HepG2 (cell line): Measurements from ENCODE around the gene TMEM9B. TPM values are rescaled to one million over a fixed set of nuclear protein-coding genes. Genes with fewer than 3 reads are reported as not detected.

ENCODE experiments used
- FLYWCH1 ChIP-seq: sonication (generic); formaldehyde crosslinking; IDR thresholded peaks from 2 replicates; pipeline ENCODE4 v1.8.1; 2023; ENCODE audit warnings: mild to moderate bottlenecking, missing genetic modification reagents
- FOXA1 ChIP-seq, 2 experiments: fragments of 450-650 bp in 1 of 2; sonication (generic) in 1 of 2; formaldehyde crosslinking in 1 of 2; IDR thresholded peaks; 2 replicates each; pipeline versions ENCODE4 v1.4.0 to v1.6.1; 2016 to 2020; ENCODE audit warnings: missing genetic modification reagents in 1 of 2
- JUND ChIP-seq: sonication (generic); formaldehyde crosslinking; IDR thresholded peaks from 2 replicates; pipeline ENCODE4 v1.8.0; 2022; ENCODE audit warnings: mild to moderate bottlenecking, missing genetic modification reagents
- RAD21 ChIP-seq: fragments of 450-650 bp; formaldehyde crosslinking; IDR thresholded peaks from 2 replicates; pipeline ENCODE4 v1.5.0; 2020; ENCODE audit warnings: mild to moderate bottlenecking
- RARA ChIP-seq: IDR thresholded peaks from 2 replicates; pipeline ENCODE4 v1.6.1; 2016; ENCODE audit warnings: missing genetic modification reagents, missing compliant biosample characterization
- REXO4 ChIP-seq: sonication (generic); formaldehyde crosslinking; IDR thresholded peaks from 2 replicates; pipeline ENCODE4 v1.8.0; 2022; ENCODE audit warnings: missing genetic modification reagents, mild to moderate bottlenecking, borderline replicate concordance
- SAP130 ChIP-seq: IDR thresholded peaks from 2 replicates; pipeline ENCODE4 v1.6.1; 2016; ENCODE audit warnings: low read depth
- SMARCC2 ChIP-seq: fragments of 450-650 bp; IDR thresholded peaks from 2 replicates; pipeline ENCODE4 v1.6.1; 2017; ENCODE audit warnings: antibody characterized with exemption, mild to moderate bottlenecking
- SOX5 ChIP-seq: IDR thresholded peaks from 2 replicates; pipeline ENCODE4 v1.6.1; 2016; ENCODE audit warnings: borderline replicate concordance
- SUZ12 ChIP-seq: fragments of 150-350 bp; IDR thresholded peaks from 2 replicates; pipeline ENCODE4 v1.6.1; 2014; ENCODE audit warnings: low read depth, low read length
- ZFP36L1 ChIP-seq: sonication (generic); formaldehyde crosslinking; IDR thresholded peaks from 2 replicates; pipeline ENCODE4 v1.8.0; 2022; ENCODE audit warnings: mild to moderate bottlenecking, missing genetic modification reagents, moderate library complexity
- ZNF354B ChIP-seq: sonication (generic); formaldehyde crosslinking; IDR thresholded peaks from 2 replicates; pipeline ENCODE4 v1.8.0; 2022; ENCODE audit warnings: mild to moderate bottlenecking, missing genetic modification reagents
- ZNF543 ChIP-seq: sonication (generic); formaldehyde crosslinking; IDR thresholded peaks from 2 replicates; pipeline ENCODE4 v1.4.0; 2020; ENCODE audit warnings: mild to moderate bottlenecking, missing genetic modification reagents
- ZNF619 ChIP-seq: sonication (generic); formaldehyde crosslinking; IDR thresholded peaks from 2 replicates; pipeline ENCODE4 v1.4.0; 2020; ENCODE audit warnings: mild to moderate bottlenecking, missing genetic modification reagents
- ZNF747 ChIP-seq: sonication (generic); formaldehyde crosslinking; IDR thresholded peaks from 2 replicates; pipeline ENCODE4 v1.8.1; 2023; ENCODE audit warnings: missing genetic modification reagents, mild to moderate bottlenecking, borderline replicate concordance
- ZNF780A ChIP-seq: sonication (generic); formaldehyde crosslinking; IDR thresholded peaks from 2 replicates; pipeline ENCODE4 v1.8.0; 2022; ENCODE audit warnings: mild to moderate bottlenecking, missing genetic modification reagents, moderate library complexity
- ZSCAN25 ChIP-seq: sonication (generic); formaldehyde crosslinking; IDR thresholded peaks from 2 replicates; pipeline ENCODE4 v1.8.0; 2022; ENCODE audit warnings: mild to moderate bottlenecking, missing genetic modification reagents
- polyA plus RNA-seq, 8 experiments: library from polyadenylated mRNA; depleted of rRNA in 3 of 8; stranded (reverse) in 7 of 8; unstranded in 1 of 8; fragments of >200 nt; fragmentation: Illumina TruSeq in 4 of 8; extraction: Trizol in 4 of 8; gene quantifications; 2 replicates each; pipeline versions ENCODE4 v1.2.1 to v1.2.3, GENCODE V29; 2011 to 2016; ENCODE audit warnings: low read depth in 4 of 8, missing spikeins in 1 of 8, mixed read lengths in 1 of 8; ENCODE audit not compliant: insufficient read depth in 1 of 8
- total RNA-seq, 5 experiments: library from RNA; depleted of rRNA; stranded (reverse); fragments of >200 nt; fragmentation: Illumina TruSeq; extraction: Trizol; gene quantifications; 2 replicates each; pipeline ENCODE4 v1.2.3, GENCODE V29; 2016; ENCODE audit warnings: low read depth in 1 of 5
- TF ChIP-seq, protein P1 (sequence below): sonication (generic); formaldehyde crosslinking; IDR thresholded peaks from 2 replicates; pipeline ENCODE4 v1.4.0; 2020; ENCODE audit warnings: missing genetic modification reagents
- TF ChIP-seq, protein P2 (sequence below): sonication (generic); formaldehyde crosslinking; IDR thresholded peaks from 2 replicates; pipeline ENCODE4 v1.8.1; 2022; ENCODE audit warnings: low read depth, mild to moderate bottlenecking, missing genetic modification reagents
- TF ChIP-seq, protein P3 (sequence below): IDR thresholded peaks from 2 replicates; pipeline ENCODE4 v1.6.1; 2016; ENCODE audit warnings: missing compliant biosample characterization, missing genetic modification reagents, borderline replicate concordance
- TF ChIP-seq, protein P4 (sequence below): sonication (generic); formaldehyde crosslinking; IDR thresholded peaks from 2 replicates; pipeline ENCODE4 v1.4.0; 2020; ENCODE audit warnings: missing genetic modification reagents
- TF ChIP-seq, protein P5 (sequence below), 2 experiments: sonication (generic) in 1 of 2; formaldehyde crosslinking in 1 of 2; IDR thresholded peaks; 2 replicates each; pipeline versions ENCODE4 v1.5.1 to v1.6.1; 2011 to 2020; ENCODE audit warnings: borderline replicate concordance in 1 of 2, low read depth in 1 of 2, low read length in 1 of 2, mild to moderate bottlenecking in 1 of 2, missing genetic modification reagents in 1 of 2, moderate library complexity in 1 of 2
- TF ChIP-seq, protein P6 (sequence below): sonication (generic); formaldehyde crosslinking; IDR thresholded peaks from 2 replicates; pipeline ENCODE4 v1.4.0; 2020; ENCODE audit warnings: missing genetic modification reagents

The TMEM9B gene
- total and polyA plus RNA-seq, 2 of the 13 experiments (the other 11 are each of a cell fraction or from before 2014, with no cell fraction given), result 12.4 to 20.8 TPM

GRCh38 chr11:8985462-8985861, 21.2 kb upstream of the TMEM9B start (continued):
- TF ChIP-seq REXO4 (CRISPR knock-in tag) (no peak), SMARCC2 (no peak), RAD21 (CRISPR knock-in tag) (no peak), ZSCAN25 (CRISPR knock-in tag) (peak; percentile 52; the same call in 1 of the 2 replicates), RARA (CRISPR knock-in tag) (no peak), SOX5 (CRISPR knock-in tag) (0 out of 2 replicates have a peak, but pooled peaks have one; percentile 26), JUND (no peak), SAP130 (peak; percentile 43), ZNF354B (CRISPR knock-in tag) (no peak), ZNF747 (CRISPR knock-in tag) (no peak), ZFP36L1 (CRISPR knock-in tag) (no peak), FLYWCH1 (no peak), ZNF543 (CRISPR knock-in tag) (no peak), ZNF619 (CRISPR knock-in tag) (no peak), SUZ12 (no peak), FOXA1 (IDR thresholded peaks at IDR 0.05) (no peak), FOXA1 (CRISPR knock-in tag; IDR thresholded peaks at IDR 0.05) (peak; percentile 46; the same call in 1 of the 2 replicates), ZNF780A (CRISPR knock-in tag) (no peak)
- TF ChIP-seq, protein P1, sequence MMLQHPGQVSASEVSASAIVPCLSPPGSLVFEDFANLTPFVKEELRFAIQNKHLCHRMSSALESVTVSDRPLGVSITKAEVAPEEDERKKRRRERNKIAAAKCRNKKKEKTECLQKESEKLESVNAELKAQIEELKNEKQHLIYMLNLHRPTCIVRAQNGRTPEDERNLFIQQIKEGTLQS (CRISPR knock-in tag), result no peak
- TF ChIP-seq, protein P2, sequence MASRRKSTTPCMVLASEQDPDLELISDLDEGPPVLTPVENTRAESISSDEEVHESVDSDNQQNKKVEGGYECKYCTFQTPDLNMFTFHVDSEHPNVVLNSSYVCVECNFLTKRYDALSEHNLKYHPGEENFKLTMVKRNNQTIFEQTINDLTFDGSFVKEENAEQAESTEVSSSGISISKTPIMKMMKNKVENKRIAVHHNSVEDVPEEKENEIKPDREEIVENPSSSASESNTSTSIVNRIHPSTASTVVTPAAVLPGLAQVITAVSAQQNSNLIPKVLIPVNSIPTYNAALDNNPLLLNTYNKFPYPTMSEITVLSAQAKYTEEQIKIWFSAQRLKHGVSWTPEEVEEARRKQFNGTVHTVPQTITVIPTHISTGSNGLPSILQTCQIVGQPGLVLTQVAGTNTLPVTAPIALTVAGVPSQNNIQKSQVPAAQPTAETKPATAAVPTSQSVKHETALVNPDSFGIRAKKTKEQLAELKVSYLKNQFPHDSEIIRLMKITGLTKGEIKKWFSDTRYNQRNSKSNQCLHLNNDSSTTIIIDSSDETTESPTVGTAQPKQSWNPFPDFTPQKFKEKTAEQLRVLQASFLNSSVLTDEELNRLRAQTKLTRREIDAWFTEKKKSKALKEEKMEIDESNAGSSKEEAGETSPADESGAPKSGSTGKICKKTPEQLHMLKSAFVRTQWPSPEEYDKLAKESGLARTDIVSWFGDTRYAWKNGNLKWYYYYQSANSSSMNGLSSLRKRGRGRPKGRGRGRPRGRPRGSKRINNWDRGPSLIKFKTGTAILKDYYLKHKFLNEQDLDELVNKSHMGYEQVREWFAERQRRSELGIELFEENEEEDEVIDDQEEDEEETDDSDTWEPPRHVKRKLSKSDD (CRISPR knock-in tag), result no peak
- TF ChIP-seq, protein P3, sequence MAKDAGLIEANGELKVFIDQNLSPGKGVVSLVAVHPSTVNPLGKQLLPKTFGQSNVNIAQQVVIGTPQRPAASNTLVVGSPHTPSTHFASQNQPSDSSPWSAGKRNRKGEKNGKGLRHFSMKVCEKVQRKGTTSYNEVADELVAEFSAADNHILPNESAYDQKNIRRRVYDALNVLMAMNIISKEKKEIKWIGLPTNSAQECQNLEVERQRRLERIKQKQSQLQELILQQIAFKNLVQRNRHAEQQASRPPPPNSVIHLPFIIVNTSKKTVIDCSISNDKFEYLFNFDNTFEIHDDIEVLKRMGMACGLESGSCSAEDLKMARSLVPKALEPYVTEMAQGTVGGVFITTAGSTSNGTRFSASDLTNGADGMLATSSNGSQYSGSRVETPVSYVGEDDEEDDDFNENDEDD, result no peak
- TF ChIP-seq, protein P4, sequence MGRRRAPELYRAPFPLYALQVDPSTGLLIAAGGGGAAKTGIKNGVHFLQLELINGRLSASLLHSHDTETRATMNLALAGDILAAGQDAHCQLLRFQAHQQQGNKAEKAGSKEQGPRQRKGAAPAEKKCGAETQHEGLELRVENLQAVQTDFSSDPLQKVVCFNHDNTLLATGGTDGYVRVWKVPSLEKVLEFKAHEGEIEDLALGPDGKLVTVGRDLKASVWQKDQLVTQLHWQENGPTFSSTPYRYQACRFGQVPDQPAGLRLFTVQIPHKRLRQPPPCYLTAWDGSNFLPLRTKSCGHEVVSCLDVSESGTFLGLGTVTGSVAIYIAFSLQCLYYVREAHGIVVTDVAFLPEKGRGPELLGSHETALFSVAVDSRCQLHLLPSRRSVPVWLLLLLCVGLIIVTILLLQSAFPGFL (CRISPR knock-in tag), result no peak
- TF ChIP-seq, protein P5, sequence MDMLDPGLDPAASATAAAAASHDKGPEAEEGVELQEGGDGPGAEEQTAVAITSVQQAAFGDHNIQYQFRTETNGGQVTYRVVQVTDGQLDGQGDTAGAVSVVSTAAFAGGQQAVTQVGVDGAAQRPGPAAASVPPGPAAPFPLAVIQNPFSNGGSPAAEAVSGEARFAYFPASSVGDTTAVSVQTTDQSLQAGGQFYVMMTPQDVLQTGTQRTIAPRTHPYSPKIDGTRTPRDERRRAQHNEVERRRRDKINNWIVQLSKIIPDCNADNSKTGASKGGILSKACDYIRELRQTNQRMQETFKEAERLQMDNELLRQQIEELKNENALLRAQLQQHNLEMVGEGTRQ (IDR thresholded peaks at IDR 0.05; ENCODE audit: low read depth, low read length), result no peak
- TF ChIP-seq, protein P5 (CRISPR knock-in tag; IDR thresholded peaks at IDR 0.05; ENCODE audit: borderline replicate concordance), result no peak
- TF ChIP-seq, protein P6, sequence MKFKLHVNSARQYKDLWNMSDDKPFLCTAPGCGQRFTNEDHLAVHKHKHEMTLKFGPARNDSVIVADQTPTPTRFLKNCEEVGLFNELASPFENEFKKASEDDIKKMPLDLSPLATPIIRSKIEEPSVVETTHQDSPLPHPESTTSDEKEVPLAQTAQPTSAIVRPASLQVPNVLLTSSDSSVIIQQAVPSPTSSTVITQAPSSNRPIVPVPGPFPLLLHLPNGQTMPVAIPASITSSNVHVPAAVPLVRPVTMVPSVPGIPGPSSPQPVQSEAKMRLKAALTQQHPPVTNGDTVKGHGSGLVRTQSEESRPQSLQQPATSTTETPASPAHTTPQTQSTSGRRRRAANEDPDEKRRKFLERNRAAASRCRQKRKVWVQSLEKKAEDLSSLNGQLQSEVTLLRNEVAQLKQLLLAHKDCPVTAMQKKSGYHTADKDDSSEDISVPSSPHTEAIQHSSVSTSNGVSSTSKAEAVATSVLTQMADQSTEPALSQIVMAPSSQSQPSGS (CRISPR knock-in tag), result no peak
